22Rv1 (cell line): ENCODE results near the gene DCDC2.

Experiments used
- CTCF ChIP-seq: fragments of 450-650 bp; IDR thresholded peaks from 2 replicates; pipeline ENCODE4 v1.5.1; 2017; ENCODE audit warnings: mild to moderate bottlenecking
- ZFX ChIP-seq: fragments of 450-650 bp; IDR thresholded peaks from 2 replicates; pipeline ENCODE4 v1.6.1; 2017; ENCODE audit warnings: antibody characterized with exemption, borderline replicate concordance

GRCh38 chr6:24226541-24226940 is 131.3 kb downstream of the DCDC2 start:
- no peak for TF ChIP-seq CTCF
- no peak for TF ChIP-seq ZFX
